Mucosa of stomach (tissue), 1 donor: Measurements from ENCODE around the gene HNRNPDL.

Source experiments
- H3K27me3 ChIP-seq: one replicate; pipeline ENCODE4 v1.7.0; 2013; ENCODE audit warnings: mild to moderate bottlenecking, low read length; ENCODE audit not compliant: control insufficient read depth, insufficient read depth
- H3K36me3 ChIP-seq: one replicate; pipeline ENCODE4 v1.7.0; 2013; ENCODE audit warnings: low read length; ENCODE audit not compliant: control insufficient read depth, insufficient read depth
- H3K4me1 ChIP-seq: one replicate; pipeline ENCODE4 v1.7.0; 2013; ENCODE audit warnings: mild to moderate bottlenecking, low read length; ENCODE audit not compliant: control insufficient read depth, insufficient read depth
- H3K4me3 ChIP-seq: one replicate; pipeline ENCODE4 v1.7.0; 2013; ENCODE audit warnings: low read length
- H3K9ac ChIP-seq: one replicate; pipeline ENCODE4 v1.7.0; 2013; ENCODE audit warnings: mild to moderate bottlenecking, low read length, moderate library complexity
- H3K9me3 ChIP-seq: one replicate; pipeline ENCODE4 v1.7.0; 2013; ENCODE audit warnings: mild to moderate bottlenecking, low read length, moderate library complexity; ENCODE audit not compliant: control insufficient read depth
- donor health status: Pancreatic carcinoma.

The HNRNPDL gene

DNA sequence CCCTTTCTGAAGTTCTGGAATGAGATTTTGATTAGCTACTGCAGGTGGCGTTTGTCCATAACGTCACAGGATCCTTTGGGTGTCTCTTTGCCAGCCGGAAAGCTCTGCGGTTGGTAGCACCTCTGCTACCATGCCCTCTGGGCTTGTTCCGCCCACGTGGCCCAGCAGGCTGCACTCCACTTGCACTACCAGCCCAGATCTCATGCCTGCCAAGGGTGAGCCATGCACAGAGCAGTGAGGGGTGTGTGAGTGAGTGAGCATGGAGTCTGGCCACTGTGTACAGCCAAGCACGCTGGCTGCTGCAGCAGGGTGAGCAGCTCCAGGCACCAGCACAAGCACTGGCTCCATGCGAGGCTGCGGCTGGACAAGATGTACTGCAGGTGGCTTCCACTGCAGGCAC lies 49.9 kb downstream of the HNRNPDL start:
- no peaks in the 10 kb centered on the region for H3K9me3 ChIP-seq
- H3K9ac ChIP-seq: no peak overlapping the region
- no peaks in the 10 kb centered on the region for H3K36me3 ChIP-seq

DNA sequence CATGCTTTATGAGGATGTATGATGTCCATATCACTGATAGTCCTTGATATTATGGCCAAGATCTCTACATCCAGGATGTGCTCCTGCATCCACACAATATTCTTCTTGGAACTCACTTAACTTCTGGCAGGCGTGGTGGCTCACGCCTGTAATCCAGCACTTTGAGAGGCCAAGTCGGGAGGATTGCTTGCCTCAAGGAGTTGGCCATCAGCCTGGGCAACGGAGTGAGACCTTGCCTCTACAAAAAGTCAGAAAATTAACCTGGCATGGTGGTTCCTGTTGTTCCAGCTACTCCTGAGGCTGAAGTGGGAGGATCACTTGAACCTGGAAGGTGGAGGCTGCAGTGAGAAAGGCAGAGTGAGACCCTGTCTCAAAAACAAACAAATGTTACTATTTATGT lies 54.2 kb downstream of the HNRNPDL start:
- Histone ChIP-seq H3K27me3 (no peaks in the 10 kb centered on the region), H3K9me3 (no peaks in the 10 kb centered on the region), H3K4me1 (peaks cover 2% of the 10 kb centered on the region), H3K36me3 (no peaks in the 10 kb centered on the region), H3K4me3 (no peak overlapping the region), H3K9ac (no peak overlapping the region)

More for the DNA sequence above, 49.9 kb downstream of the HNRNPDL start:
- Histone ChIP-seq H3K27me3 (no peaks in the 10 kb centered on the region), H3K4me3 (no peak overlapping the region), H3K4me1 (no peaks in the 10 kb centered on the region)

DNA sequence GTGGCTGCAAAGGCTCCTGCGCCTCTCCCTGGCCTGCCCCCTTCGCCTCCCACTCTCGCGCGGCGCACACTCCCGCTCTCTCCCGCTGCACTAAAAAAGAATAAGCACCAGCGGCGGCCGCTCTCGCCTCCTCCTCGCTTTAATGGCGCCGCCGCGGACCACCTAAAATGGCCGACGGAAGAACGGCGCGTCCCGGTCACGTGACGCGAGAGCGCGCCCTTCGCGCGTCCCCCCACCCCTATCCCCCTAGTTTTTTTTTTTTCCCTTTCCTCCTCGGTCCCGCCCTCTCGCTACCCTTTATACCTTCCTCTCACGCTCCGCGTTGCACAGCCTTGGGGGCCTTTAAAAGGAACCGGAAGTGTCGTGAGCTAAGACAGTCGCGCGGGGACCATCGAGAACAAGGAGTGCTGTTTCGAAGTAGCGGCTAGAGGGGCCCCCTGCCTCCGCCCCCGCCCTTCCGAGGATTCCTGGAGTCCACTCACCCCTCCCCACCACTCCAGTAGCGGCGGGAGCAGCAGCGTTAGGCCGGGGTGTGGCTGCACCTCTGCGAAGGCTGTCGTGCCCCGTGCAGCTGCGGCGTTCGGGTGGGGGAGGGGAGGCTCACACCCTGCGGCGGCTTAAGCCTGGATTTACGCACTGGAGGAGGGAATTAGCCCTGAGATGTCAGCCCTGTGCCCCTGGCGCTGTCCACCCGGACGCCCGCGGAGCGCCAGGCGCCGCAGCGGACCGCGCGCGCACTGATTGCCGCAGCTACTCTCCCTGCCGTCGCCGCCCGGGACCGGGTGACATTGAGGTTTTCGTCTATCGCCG lies 56.2 kb downstream of the HNRNPDL start, which contains the start of gene HNRNPD:
Gene HNRNPD, minus strand, starts transcription at position 176 of the 810 bp plus-strand sequence. CDS start 313 bp downstream, outside the sequence.
- Histone ChIP-seq H3K36me3 (no peaks in the 10 kb centered on the region), H3K27me3 (no peaks in the 10 kb centered on the region), H3K4me3 (peak within 1 kb of the TSS; percentile 72), H3K9ac (peak within 1 kb of the TSS; percentile 96), H3K9me3 (no peaks in the 10 kb centered on the region), H3K4me1 (peaks cover 13% of the 10 kb centered on the region)

DNA sequence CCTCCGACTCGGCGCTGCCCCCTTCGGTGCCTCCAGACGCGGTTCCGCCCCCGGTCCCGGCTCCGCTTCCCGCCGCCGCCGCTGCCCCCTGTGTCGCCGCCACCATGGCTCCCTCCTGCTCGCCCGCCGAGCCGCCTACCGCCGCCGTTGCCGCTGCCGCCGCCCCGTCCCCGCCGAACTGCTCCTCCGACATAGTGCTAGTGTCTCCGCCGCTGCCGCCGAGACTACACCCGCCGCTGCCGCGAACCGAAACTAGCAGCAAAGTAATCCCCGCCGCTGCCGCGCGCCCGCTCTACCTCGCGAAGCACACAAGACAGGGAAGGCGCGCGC lies 56.8 kb downstream of the HNRNPDL start:
- no peaks in the 10 kb centered on the region for H3K36me3 ChIP-seq
- no peaks in the 10 kb centered on the region for H3K27me3 ChIP-seq
- H3K4me1 ChIP-seq: peaks cover 19% of the 10 kb centered on the region
- peak overlapping the region; percentile 52 for H3K4me3 ChIP-seq
- no peaks in the 10 kb centered on the region for H3K9me3 ChIP-seq
- peak overlapping the region; percentile 96 for H3K9ac ChIP-seq
